ENCODE results near the gene CLCNKB.

DNA sequence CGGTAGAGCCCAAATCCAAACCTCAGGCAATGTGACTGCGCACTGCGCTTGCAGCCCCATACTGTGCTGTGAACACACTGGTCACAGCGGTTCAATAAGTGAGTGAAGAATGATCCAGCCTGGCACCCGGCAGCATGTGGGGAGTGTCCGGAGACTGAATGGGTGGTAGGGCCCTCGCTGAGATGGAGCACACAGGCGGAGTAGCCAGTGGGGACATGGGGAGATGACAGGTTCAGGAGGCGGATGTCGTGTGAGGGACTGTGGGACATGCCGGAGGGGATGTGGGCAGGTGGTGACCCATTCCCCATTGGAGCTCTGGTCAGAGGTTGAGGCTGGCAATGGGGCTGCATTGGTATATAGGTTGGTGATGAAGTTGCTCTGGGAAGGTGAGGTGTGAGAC lies 33.9 kb upstream of the CLCNKB start:
- TF ChIP-seq, protein P1, sequence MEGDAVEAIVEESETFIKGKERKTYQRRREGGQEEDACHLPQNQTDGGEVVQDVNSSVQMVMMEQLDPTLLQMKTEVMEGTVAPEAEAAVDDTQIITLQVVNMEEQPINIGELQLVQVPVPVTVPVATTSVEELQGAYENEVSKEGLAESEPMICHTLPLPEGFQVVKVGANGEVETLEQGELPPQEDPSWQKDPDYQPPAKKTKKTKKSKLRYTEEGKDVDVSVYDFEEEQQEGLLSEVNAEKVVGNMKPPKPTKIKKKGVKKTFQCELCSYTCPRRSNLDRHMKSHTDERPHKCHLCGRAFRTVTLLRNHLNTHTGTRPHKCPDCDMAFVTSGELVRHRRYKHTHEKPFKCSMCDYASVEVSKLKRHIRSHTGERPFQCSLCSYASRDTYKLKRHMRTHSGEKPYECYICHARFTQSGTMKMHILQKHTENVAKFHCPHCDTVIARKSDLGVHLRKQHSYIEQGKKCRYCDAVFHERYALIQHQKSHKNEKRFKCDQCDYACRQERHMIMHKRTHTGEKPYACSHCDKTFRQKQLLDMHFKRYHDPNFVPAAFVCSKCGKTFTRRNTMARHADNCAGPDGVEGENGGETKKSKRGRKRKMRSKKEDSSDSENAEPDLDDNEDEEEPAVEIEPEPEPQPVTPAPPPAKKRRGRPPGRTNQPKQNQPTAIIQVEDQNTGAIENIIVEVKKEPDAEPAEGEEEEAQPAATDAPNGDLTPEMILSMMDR (IDR thresholded peaks at IDR 0.05) = no peak
- TF ChIP-seq POLR2A (IDR thresholded peaks at IDR 0.05) (no peak), POLR2AphosphoS5 (IDR thresholded peaks at IDR 0.05; ENCODE audit: insufficient read depth in 1 of 2, low read depth in 1 of 2) (no peak)

Data from vagina (tissue), 2 donors.